GM21723 (cell line): Measurements from ENCODE around the gene HOXA13.

Experiments
- ATAC-seq: cut with Tn5 transposase; IDR thresholded peaks from one replicate; pipeline ENCODE4 v1.9.1; 2021; ENCODE audit warnings: mild to moderate bottlenecking, moderate library complexity; ENCODE audit not compliant: unreplicated experiment

Gene HOXA13

GRCh38 chr7:27182861-27183681 is 16.8 kb downstream of the HOXA13 start:
- ATAC-seq: no peak

- ATAC-seq: no peak
These were observed 17.5 kb downstream of the HOXA13 start for GRCh38 chr7:27182285-27182841.

- no peak for ATAC-seq
These were observed 18.1 kb downstream of the HOXA13 start for GRCh38 chr7:27181795-27182275.

GRCh38 chr7:27180431-27181420 is 19.2 kb downstream of the HOXA13 start:
- no peak for ATAC-seq

- no peak for ATAC-seq
These were observed 20.1 kb downstream of the HOXA13 start for GRCh38 chr7:27179503-27180430.

GRCh38 chr7:27179030-27179429 is 20.9 kb downstream of the HOXA13 start:
- ATAC-seq: no peak

GRCh38 chr7:27178366-27178765 is 21.5 kb downstream of the HOXA13 start:
- ATAC-seq: no peak

GRCh38 chr7:27177795-27178320 is 22.0 kb downstream of the HOXA13 start:
- no peak for ATAC-seq

- ATAC-seq: no peak
These were observed 22.7 kb downstream of the HOXA13 start for GRCh38 chr7:27176962-27177794.

GRCh38 chr7:27176524-27176845 is 23.4 kb downstream of the HOXA13 start:
- ATAC-seq: no peak

GRCh38 chr7:27175626-27176523 is 24.0 kb downstream of the HOXA13 start:
- ATAC-seq: no peak

- no peak for ATAC-seq
These were observed 24.8 kb downstream of the HOXA13 start for GRCh38 chr7:27174874-27175625.

GRCh38 chr7:27173956-27174873 is 25.7 kb downstream of the HOXA13 start, which contains the start of gene HOXA10:
HOXA10 (minus strand) TSS chr7:27174320; CDS start chr7:27174306, 14 bp downstream.
- ATAC-seq: no peak

- ATAC-seq: no peak
These were observed 26.4 kb downstream of the HOXA13 start for GRCh38 chr7:27173511-27173955.

- ATAC-seq: no peak
These were observed 26.9 kb downstream of the HOXA13 start for GRCh38 chr7:27172823-27173510.
